Fibroblast of skin of left quadriceps (primary cell): Measurements from ENCODE around the gene PHOSPHO2.

Source experiments
- DNase-seq, 2 experiments: peaks; one replicate each; pipeline ENCODE4 v3.0.0-alpha.2; 2013; ENCODE audit warnings: low read depth in 2 of 2

The PHOSPHO2 gene

DNA sequence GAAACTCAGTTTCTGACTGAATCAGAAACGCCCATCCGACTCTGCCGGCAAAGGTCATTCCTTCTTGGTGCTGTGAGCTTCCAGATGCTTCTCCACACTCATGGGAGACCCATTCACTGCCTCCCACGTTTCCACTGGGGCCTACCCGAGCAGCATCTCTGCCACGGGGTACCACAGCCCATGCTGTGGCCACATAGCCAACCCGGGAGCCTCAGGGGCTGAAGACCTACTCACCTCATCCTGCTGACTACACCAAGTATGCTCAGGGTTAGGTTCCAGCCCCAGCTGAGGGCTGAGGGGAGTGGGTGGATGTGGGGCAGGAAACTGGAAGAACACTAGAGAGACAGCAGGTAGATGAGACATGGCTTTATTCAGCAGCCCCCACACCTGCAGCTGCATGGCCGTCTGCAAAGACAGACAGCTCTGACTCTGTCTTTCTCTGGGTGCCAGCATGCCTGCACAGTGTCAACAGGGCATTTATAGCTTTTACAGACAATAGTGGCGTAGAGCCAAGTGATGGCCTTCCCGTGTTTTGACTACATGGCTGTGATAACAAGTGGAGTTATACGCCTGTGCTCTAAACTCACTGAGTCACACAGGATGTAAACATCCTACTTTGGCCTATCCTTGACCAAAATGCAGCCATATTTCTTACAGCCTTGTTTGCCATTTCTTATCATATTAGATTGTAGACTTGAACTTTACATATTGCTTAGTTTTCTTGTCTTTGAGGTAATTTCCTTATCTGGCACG lies 22.8 kb downstream of the PHOSPHO2 start:
- DNase-seq = no peak

DNA sequence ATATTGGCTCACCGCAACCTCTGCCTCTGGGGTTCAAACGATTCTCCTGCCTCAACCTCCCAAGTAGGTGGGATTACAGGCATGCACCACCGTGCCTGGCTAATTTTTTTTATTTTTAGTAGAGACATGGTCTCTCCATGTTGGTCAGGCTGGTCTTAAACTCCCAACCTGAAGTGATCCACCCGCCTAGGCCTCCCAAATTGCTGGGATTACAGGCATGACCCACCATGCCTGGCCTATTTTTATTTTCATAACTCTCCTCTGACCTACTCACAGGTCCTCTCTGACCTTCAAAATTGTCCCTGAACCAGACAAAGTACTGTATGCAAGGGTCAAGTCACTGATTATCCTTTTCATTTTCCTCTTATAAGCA lies 23.4 kb downstream of the PHOSPHO2 start:
- no peak for DNase-seq

DNA sequence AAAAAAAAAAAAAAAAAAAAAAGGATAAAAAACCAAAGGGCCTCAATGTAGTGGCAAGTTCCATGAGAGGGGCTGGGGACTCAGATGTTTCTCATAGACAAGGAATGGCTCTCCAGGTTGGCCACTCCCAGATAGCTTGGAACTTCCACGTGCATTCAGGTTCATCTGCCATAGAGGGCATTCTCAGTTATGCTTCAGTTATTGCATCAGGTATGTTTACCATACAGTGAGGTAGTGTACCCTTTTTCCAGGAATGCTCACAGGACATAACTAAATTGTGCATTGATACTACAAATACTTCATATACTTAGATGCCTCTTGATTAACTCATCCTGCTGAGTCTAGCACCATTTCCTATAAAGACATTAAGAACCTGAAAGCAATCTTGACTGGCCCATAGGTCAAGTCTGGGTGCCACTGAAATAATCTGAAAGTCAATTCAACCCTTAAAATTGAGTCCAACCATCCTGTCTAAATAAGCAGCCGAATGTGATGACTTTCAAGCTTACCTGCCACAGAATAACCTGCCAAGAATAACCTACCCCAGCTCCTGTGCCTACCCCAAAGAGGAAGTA lies 24.7 kb downstream of the PHOSPHO2 start:
- no peak for DNase-seq

DNA sequence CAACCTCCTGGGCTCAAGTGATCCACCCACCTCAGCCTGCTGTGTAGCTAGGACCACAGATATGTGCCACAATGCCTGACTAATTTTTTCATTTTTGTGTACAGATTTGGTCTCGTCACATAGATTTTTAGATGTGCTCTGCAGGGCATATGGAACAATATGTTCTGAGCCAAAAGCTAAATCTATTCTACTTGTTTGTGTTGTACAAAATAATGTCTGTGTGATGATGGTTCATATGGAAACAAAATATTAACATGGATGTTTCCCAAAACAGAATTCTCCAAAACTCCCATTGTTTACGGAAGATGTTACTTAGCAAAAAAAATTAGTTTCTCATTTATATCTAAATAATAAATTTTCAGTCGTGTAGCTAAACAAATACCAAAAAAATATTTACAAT lies 26.7 kb downstream of the PHOSPHO2 start:
- DNase-seq = no peak

DNA sequence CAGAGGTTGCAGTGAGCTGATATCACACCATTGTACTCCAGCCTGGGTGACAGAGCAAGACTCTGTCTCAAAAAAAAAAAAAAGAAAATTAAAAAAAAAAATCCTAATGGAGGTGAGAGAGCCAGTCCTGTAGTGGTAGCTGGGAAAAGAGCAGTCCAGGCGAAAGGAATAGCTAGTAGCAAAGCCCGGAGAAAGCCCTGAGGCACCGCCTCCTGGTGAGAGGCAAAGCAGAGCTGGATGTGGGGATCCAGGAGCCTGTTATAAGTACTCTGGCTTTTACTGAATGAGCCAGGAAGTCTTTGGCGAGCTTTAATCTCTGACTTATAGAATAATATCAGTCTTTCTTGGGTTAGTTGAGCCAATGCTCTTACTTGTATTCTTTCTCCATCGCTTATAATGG lies 32.8 kb downstream of the PHOSPHO2 start:
- DNase-seq = no peak

DNA sequence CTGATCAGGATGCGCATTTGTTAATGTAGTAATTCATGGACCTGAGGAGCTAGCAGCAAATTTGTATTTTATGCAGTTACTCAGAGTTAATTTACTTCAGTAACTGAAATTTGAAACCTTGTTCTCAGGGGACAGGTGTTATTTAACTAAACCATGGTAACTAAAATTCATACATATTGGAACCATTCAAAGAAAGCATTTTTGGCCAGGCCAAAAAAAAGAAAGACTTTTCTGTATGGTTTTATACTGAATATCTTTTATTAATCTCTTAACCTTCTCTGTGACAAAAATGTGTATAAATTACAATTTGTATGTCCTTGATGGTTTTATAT lies 35.0 kb downstream of the PHOSPHO2 start:
- DNase-seq = no peak

DNA sequence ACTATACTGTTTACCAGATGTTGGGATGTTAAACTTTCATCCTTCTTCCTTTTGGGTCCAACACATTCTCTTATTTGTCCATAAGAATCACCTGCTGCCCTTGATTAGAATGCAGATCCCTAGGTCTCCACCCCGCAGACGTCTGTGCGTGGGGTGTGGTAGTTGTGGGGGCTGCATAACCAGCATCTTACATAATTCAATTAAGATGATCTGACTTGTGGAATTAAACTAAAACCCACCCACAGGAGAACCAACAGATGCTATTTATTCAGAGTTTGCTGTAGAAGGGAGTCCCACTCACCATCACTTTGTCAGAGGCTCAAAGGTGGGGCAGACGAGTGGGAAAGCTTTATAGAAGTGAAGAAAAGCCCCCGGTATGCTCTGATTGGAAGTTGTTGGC lies 37.8 kb downstream of the PHOSPHO2 start:
- DNase-seq = no peak

DNA sequence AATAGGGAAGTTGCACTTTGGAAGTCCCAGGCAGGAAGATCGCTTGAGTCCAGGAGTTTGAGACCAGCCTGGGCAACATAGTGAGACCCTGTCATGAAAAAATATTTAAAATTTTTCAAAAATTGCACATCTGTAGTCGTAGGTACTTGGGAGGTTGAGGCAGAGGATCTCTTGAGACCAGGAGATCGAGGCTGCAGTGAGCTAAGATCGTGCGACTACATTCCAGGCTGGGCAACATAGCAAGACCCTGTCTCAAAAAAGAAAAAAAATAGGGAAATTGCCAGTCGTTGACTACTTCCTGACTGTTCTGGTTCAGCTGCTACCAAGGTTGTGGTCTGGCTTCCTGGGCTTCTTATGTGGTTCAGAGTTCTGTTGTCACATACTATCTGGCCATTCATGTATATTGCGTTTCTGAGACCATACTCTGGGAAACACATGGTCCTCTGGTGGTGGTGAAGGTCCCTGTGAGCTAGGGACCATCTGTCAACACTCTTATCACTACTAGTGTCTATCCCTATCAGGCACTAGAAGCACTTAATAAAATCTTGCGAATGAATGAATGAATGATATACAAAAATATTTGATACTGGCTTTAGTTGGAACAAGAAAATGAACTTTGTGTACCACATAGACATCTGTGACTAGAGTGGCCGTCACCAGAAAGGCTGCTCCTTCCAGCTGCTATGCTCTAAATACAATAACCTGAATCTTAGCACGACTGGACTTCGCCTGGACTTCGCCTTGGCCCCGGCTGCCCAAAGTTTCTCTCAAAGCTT lies 38.5 kb downstream of the PHOSPHO2 start:
- no peak for DNase-seq

DNA sequence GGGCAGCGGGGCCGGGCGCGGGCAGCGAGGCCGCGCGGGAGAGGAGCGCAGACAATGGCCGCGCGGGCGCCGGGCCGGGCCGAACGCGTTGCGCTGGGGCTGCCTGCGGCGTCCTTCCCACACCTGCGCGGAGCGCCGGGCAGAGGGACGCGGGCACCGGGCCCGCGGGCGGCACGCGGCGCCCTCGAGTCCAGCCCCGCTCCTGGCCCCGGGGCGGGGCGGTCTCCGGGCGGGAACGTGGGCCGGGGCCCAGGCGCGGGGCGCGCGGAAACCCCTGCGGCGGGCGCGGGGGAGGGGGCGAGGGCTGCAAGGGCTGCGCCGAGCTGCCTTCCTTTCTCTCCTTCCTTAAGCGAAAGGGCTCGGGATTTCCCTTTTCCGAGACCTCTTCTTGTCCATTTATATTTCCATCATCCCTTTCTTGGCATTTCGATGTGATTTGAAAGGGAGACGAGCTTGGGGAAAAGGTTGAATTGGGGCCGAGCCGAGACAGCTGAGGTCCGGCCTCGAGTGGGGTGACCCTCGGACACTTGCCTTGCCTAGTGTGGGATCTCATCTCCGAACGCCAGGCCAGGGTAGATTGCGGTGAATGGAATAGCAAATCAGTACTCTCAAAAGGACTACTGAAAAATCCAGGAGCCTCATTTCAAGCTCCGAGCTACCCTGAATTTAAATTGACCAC lies 40.0 kb downstream of the PHOSPHO2 start:
- DNase-seq = no peak

DNA sequence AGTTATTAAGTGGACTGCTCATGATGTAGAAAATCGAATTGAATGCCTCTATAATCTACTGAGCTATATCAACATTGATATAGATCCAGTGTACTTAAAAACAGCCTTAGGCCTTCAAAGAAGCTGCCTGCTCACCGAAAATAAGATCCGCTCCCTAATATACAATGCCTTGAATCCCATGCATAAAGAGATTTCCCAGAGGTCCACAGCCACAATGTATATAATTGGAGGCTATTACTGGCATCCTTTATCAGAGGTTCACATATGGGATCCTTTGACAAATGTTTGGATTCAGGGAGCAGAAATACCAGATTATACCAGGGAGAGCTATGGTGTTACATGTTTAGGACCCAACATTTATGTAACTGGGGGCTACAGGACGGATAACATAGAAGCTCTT lies 41.4 kb downstream of the PHOSPHO2 start:
- DNase-seq = no peak

DNA sequence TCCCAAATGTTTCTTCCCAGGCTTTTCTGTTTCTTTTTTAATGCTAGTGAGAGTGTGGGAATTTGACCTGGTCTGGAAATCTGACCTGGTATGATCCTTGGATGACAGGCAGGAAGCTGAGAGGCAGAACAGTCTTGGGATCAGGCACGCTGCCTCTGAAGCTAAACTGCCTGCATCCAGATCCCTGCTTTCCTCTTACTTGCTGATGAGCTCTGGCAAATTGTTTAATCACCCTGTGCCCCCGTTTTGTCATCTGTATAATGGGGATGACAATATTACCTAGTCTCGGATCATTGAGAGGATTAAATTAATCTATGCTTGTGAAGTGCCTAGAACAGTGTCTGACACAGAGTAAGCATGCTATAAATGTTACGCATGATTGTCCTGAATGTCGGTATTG lies 42.6 kb downstream of the PHOSPHO2 start:
- no peak for DNase-seq

DNA sequence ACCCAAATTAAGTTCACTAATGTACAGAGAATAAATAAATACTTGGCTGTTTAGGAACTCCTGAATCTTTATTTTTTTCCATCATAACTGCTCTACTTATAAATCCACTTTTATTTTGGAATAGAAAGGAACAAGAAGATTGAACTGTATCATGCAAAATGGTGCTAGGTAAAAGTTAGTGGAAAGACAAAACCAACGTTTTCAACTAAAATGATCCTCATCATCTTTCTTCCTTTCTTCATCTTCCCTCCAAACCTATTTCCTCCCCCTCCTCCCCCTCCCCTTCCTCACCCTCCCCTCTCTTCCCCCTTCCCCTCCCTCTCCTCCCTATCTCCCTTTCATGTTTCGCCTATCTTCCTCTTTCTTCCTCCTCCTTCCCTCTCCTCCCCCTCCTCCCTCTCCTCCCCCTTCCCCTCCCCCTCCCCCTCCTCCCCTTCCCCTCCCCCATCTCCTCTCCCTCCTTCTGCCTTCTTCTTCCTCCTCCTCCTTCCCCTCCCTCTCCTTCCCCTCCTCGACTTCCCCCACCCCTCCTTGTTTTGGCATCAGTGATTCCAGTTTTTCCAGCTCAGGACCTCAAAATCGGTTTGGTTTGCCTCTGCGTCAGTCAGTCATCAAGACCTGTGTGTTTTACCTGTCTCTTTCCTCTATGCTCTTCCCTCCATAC lies 44.4 kb downstream of the PHOSPHO2 start:
- no peak for DNase-seq

DNA sequence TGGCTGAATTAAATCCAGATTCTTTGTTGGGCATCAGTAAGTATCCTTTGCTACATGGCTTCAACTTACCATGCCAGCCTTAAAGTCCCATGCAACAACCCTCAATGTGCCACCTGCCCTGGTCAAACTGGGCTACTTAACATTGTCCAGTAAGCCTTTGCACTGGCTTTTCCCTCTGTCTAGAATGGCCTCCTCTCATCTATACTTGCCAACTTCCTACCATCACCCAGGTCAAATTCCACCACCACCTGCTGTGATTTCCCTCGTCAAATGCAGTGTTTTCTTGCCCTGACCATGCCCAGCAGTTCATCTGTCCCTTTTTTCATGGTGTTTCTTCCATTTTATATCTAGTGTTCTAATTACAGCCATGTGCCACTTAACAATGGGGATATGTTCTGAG lies 45.1 kb downstream of the PHOSPHO2 start:
- DNase-seq = no peak

DNA sequence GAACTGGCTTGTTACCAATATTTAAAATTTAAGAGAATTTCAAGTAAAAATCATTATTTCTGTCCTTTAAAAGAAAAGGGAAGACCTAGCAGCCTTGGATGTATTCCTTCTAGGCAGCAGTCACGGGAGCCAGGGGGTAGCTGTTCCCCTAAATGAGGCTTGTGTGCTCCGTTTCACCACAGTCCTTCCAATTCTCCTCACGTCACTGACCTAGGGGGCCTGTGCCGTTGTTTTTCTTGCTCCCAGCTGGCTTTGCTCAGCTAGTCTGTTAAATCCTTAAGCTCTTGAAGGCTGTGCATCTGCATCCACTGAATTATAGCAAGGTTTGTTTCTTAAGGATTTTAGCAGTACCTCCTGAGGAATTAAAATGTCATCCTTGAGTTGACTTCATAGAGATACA lies 49.3 kb downstream of the PHOSPHO2 start:
- DNase-seq = no peak

DNA sequence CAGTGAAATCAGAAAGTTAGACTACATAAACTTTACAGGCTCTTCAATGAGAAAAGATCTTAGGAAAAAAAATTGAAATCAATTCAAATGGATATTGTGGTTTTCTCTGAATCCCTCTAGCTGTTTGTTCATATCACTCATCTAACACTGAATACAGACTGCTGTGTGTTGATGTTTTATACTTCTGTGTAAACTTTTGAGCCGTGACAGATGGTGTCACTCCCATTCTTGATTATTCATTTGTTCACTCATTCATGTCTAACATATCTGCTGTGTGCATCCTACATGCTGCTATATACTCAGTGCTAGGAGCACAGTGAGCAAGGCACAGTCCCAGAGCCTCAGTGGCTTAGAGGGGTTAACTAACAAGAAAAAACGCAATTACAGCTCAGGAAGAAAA lies 52.0 kb downstream of the PHOSPHO2 start:
- DNase-seq = no peak

DNA sequence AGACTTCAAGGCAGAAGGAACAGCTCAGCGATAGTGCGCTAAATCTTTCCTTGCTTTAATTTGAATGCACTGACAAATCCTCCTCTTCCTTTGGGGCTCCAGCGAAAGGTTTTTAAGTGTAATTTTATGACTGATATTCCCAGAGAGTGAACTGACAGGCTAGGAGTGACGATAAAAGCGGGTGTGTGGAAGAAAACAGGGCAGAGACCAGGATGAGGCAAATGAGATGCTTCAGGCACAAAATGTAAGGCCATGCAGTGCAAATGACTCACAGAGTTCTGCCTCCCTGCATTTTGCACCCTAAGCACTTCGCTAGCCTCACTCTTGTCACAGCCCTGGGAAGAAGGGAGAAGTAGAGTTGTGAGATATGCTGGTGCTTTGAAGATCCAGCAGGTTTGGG lies 54.0 kb downstream of the PHOSPHO2 start:
- no peak for DNase-seq
